BJ (cell line): Measurements from ENCODE around the gene MIGA1. TPM values are rescaled to one million over a fixed set of nuclear protein-coding genes. Genes with fewer than 3 reads are reported as not detected.
A peak's percentile ranks its signal among the peaks of the same experiment; 100 is the strongest.

ENCODE experiments used
- CTCF ChIA-PET: fragments of 350-600 bp; formaldehyde crosslinking; extraction: SDS; loops from one replicate; lab custom pipeline; 2021; ENCODE audit warnings: antibody characterized with exemption, inconsistent platforms; lab: Yijun Ruan, JAX
- POLR2A ChIA-PET: fragments of 300-600 bp; sonication (Branson Sonifier 250); formaldehyde crosslinking; extraction: SDS; loops from one replicate; lab custom pipeline; 2021; ENCODE audit warnings: antibody characterized with exemption; lab: Charles Lee
- DNase-seq: peaks from one replicate; pipeline ENCODE4 v3.0.0-alpha.2; 2011; ENCODE audit warnings: low read depth
- H3K27me3 ChIP-seq: 2 replicates; pipeline ENCODE4 v1.6.0; 2011; ENCODE audit warnings: low read length; ENCODE audit not compliant: control insufficient read depth, insufficient read depth
- H3K36me3 ChIP-seq: 2 replicates; pipeline ENCODE4 v1.5.1; 2011; ENCODE audit warnings: low read length; ENCODE audit not compliant: control insufficient read depth, insufficient read depth
- H3K4me3 ChIP-seq: 2 replicates; pipeline ENCODE4 v1.5.1; 2011; ENCODE audit warnings: low read depth, mild to moderate bottlenecking, control low read depth, low read length
- CTCF ChIP-seq: IDR thresholded peaks from 2 replicates; pipeline ENCODE4 v1.5.1; 2011; ENCODE audit warnings: low read depth, mild to moderate bottlenecking, control low read depth, inconsistent platforms, low read length, moderate library complexity; ENCODE audit not compliant: insufficient read depth
- polyA plus RNA-seq: library from polyadenylated mRNA; depleted of rRNA; stranded (reverse); fragments of >200 nt; gene quantifications from 2 replicates; pipeline ENCODE4 v1.2.3, GENCODE V29; 2011

MIGA1 gene
- polyA plus RNA-seq, 1 experiment = 3.3 TPM

- POLR2A ChIA-PET = no interaction called here
- H3K27me3 ChIP-seq = no peaks in the 10 kb centered on the region
- H3K36me3 ChIP-seq = no peaks in the 10 kb centered on the region
- CTCF ChIA-PET = interaction anchor here (0.6 kb wide), 1 partner anchor 53 kb away, joined by 3 read pairs; no protein-coding TSS in a partner anchor
- no peak for TF ChIP-seq CTCF
- no peak overlapping the region for H3K4me3 ChIP-seq
- DNase-seq = no peak
These were observed 51.5 kb downstream of the MIGA1 start for GRCh38 chr1:77830946-77831345.

GRCh38 chr1:77831566-77831965, 52.1 kb downstream of the MIGA1 start:
- CTCF ChIA-PET = no interaction called here
- H3K4me3 ChIP-seq = no peak overlapping the region
- TF ChIP-seq CTCF = no peak
- POLR2A ChIA-PET = interaction anchor here (1.0 kb wide), 1 partner anchor 295 kb away, joined by 3 read pairs; no protein-coding TSS in a partner anchor
- DNase-seq = no peak
- H3K36me3 ChIP-seq = no peaks in the 10 kb centered on the region
- H3K27me3 ChIP-seq = no peaks in the 10 kb centered on the region

GRCh38 chr1:77831976-77832711, 52.7 kb downstream of the MIGA1 start:
- H3K4me3 ChIP-seq = no peak overlapping the region
- no peaks in the 10 kb centered on the region for H3K36me3 ChIP-seq
- DNase-seq = peak; percentile 60
- no peak for TF ChIP-seq CTCF
- CTCF ChIA-PET = no interaction called here
- H3K27me3 ChIP-seq = no peaks in the 10 kb centered on the region
- POLR2A ChIA-PET = interaction anchor here (1.0 kb wide), 1 partner anchor 295 kb away, joined by 3 read pairs; no protein-coding TSS in a partner anchor

GRCh38 chr1:77832901-77833300, 53.5 kb downstream of the MIGA1 start:
- TF ChIP-seq CTCF = no peak
- peak; percentile 95 for DNase-seq
- CTCF ChIA-PET = interaction anchor here (0.9 kb wide), 1 partner anchor 19 kb away, joined by 3 read pairs; no protein-coding TSS in a partner anchor
- Histone ChIP-seq H3K27me3 (no peaks in the 10 kb centered on the region), H3K36me3 (no peaks in the 10 kb centered on the region), H3K4me3 (no peak overlapping the region)
- POLR2A ChIA-PET = no interaction called here

- POLR2A ChIA-PET = no interaction called here
- Histone ChIP-seq H3K36me3 (no peaks in the 10 kb centered on the region), H3K27me3 (no peaks in the 10 kb centered on the region), H3K4me3 (no peak overlapping the region)
- no peak for TF ChIP-seq CTCF
- no peak for DNase-seq
- CTCF ChIA-PET = interaction anchor here (0.9 kb wide), 1 partner anchor 18 kb away, joined by 3 read pairs; no protein-coding TSS in a partner anchor
These were observed 54.2 kb downstream of the MIGA1 start for GRCh38 chr1:77833521-77834100.
